ENCODE data around the gene ATRIP.

ATRIP gene

DNA sequence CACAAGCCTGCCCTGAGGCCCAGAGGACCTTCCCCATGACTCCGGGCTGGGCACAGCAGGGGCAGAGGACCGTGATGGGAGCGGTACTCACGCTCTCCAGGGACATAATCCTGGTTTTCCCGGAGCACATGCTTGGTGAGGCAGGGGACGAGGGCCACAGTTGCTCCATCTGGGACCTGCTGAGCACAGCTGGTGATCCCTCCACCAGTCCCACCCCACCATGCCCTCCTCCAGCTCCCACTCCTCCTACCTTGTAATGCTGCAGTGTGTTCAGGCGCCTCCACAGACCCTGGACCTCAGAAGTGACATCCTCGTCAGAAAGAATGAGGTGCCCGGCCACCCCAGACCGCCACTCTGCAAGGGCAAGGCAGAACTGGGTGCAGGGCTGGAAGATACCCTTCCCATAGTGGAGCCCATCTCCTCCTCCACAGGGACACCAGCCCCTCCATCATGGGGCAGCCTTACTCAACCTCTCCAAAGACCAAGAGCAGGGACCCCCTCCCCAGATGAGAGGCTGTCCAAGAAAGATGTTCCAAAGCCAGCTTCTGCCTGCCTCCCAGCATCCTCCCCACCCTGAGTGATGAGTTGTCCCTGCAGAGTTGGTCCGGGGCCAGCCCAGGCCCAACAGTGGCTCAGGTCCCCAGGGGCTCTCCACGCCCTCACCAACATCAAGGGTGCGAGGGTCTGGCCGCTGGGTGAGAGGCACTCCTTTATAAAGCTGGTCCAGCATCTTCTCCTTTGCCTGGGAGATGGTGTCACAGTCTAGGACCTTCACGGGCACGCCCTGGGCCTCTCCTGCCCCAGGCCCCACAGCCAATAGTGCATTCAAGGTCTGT lies 36.1 kb upstream of the ATRIP start:
- DNase-seq, result no peak

- DNase-seq, result no peak
Observed at GRCh38 chr3:48411041-48411588, 35.4 kb upstream of the ATRIP start.

- DNase-seq, result no peak
Observed at GRCh38 chr3:48411606-48412374, 34.7 kb upstream of the ATRIP start.

DNA sequence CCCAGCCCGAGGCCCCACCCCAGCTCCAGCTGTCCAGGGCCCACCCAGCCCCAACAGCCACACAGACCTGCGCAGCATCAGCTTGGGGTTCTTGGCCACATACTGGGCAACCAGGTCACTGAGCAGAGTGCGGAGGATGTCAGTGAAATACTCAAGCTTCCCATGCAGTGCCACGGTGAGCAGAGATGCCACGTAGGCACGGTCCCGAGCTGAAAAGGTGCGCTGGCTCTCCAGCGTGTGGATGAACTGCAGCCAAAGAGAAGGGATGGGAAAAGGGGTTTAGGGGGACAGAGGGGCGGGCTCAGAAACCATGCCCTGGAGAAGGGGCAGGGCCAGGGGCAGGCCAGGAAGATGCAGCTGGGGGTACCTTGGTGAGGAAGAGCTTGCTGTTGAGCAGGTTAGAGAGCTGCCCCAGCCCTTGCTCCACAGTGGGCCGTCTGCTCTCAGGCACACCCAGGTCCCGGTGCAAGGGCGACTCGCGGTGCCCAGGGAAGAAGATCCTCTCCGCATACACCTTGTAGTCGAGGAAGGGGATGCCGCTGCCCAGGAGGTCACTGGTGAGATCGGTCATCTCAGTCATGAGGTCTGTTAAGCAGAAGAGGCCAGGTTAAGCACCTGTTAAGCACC lies 34.0 kb upstream of the ATRIP start:
- no peak for DNase-seq

DNA sequence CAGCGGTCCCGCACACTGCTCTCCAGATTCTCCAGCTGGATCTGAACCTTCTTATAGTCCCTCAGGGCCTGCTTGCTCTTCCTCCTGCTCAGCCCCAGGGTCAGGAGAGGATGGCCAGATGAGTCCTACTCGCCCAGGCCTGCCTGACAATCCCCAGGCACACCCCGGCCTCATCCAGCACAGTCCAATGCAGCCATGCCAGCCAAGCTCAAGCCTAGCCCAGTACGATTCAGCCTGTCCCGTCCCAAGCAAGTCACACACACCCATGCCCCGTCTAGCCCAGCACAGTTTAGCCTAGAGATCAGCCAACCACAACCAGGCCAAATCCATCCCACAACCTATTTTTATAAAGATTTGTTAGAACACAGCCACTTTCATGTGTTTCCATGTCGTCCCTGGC lies 33.5 kb upstream of the ATRIP start:
- no peak for DNase-seq

GRCh38 chr3:48413611-48414010 lies 32.9 kb upstream of the ATRIP start:
- no peak for DNase-seq

DNA sequence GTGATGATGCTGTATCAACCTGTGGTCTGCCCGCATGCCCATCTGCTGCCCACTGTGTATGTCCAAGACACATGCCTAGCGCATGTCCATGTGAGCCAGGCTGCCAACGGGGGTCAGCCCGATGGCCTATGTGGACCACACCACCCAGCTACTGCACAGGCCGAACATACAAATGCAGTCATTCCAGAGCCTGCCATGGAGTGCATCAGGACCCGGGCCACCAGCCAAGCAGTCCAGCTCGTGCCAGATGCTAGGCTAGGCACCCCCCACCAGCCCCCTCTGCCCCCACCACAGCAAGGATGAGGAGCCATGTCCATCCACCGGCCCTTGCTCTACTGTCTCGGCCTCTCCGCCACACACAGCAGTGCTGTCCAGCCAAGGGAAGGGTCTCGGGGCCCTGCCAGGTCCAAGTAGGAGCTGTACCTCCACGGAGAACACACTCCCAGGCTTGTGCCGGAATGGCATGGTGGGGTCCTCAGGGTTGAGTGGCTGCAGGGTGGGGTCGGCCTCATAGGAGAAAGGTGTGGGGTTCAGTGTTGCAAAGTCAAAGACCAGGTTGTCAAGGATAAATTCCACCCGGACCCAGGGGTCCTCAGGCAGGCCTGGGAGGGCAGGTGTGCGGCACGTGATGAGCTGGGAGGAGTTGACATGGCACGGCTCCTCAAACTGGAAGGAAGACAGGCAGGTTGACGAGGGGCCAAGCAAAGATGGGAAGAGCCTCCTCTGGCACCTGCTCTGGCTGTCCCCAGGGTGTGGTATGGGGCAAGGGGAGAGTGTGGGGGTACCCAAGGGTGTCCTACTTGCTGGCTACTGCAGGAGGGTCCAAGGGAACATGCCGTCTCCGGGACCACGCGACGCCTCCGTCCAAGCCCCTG lies 31.9 kb upstream of the ATRIP start:
- DNase-seq, result no peak

DNA sequence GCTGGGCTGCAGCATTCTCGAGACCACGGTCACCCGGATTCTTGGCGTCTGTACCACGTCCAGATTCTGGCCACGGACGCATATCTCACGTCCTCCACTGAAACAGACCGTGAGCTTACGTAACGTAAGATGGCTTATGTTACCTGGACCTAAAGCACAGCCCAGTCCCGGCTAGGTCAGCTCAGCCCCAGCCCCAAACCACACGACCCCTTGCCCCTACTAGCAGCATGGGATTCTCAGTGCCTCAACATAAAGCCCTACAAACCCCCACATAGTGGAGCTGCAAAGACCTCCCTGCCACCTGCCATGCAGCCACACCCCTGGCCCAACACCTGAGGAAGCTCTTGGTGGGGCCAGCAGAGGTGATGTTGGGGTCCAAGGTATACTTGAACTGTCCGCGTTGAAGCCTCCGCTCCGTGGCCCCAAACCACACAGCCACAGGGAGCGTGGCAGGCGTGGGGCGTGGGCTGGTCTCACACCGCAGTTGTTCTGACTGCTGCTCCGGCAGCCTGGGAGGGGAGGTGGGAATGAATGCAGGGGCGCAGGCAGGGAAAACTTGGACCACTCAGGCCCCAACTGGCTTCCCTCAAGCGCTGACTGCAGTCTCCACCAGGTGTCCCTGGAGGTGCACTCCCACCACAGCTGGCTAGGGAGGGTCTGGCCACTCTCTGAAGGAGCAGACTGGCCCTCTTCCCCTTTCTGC lies 31.1 kb upstream of the ATRIP start:
- DNase-seq, result no peak

GRCh38 chr3:48416091-48416505 lies 30.4 kb upstream of the ATRIP start:
- DNase-seq, result no peak

DNA sequence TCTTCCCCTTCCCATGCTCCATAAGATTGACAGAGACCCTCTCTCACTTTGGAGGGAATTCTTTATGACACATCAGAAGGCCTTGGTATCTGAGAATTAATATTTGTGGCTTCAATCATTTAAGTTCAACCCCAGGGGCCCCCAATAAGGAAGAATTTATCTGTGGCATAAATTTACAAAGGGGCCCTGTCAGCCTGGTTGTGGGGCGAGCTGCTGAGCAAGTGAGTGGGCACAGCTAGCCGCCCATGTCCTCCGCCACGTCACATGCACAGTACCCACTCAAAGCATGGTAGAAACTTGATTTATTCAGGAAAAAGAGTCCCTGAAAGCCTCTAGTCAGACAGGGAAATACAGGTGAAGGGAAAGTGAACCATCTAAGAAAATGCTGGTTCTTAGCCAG lies 30.0 kb upstream of the ATRIP start:
- DNase-seq, result no peak

GRCh38 chr3:48417529-48418108 lies 28.9 kb upstream of the ATRIP start:
- DNase-seq, result no peak

DNA sequence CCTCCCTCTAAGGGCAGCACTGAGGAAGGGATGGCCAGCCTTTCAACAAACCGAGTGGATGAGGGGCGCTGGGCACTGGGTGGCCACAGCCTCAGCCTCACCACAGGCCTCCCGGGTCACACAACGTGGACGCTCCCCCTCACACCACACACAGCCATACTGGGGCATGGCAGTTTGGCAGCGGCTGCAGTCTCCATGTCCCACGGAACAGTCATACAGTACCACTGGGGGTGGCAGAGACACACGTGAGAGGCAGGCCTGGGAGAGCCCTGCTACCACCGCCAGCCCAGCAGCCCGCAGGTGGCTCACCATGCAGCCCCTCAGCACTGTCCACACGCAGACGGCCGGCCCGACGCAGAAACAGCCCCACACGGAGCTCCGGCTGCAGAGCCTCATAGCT lies 28.4 kb upstream of the ATRIP start:
- no peak for DNase-seq

- DNase-seq, result no peak
Observed at GRCh38 chr3:48418651-48419050, 27.9 kb upstream of the ATRIP start.

GRCh38 chr3:48419149-48419548 lies 27.4 kb upstream of the ATRIP start:
- no peak for DNase-seq

- no peak for DNase-seq
Observed at GRCh38 chr3:48419597-48419996, 26.9 kb upstream of the ATRIP start.

GRCh38 chr3:48420561-48420960 lies 26.0 kb upstream of the ATRIP start:
- DNase-seq, result no peak

DNA sequence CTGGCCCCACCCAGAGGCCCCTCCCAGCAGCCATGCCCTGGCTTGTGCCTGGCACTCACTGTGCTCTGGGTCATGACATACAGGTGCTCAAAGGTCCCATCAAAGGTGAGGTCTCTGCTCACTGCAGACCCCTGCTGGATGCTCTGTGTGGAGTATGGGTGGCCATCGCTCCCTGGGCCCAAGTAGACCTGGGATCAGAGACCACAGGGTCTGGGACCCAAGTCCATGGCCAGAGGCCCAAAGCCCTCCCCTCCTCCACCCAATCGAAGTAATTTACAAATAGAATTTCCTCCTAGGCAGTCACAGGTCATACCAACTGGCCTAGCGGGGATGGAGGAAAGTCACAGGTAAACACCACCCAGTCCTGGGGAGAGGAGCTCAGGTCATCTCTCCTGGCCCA lies 24.3 kb upstream of the ATRIP start:
- no peak for DNase-seq

DNA sequence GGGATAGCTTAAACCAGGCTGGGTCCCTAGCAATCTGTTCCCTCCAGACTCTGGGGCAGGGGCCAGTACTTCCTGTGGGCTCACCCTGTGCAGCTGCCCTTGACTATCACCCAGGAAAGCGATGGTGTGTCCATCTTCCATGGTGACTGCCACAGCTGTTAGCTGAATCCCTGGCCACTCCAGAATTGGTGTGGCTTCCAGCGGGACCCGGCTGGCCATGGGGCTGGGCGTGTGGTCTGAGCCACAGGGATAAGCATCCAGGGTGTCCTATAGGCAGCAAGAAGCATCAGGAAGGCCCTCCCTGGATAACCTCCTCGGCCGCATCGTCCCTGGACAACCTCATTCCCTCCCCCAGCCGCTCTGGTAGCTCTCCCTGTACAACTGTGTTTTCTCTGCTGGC lies 23.9 kb upstream of the ATRIP start:
- no peak for DNase-seq

GRCh38 chr3:48423241-48423882 lies 23.2 kb upstream of the ATRIP start:
- no peak for DNase-seq

DNA sequence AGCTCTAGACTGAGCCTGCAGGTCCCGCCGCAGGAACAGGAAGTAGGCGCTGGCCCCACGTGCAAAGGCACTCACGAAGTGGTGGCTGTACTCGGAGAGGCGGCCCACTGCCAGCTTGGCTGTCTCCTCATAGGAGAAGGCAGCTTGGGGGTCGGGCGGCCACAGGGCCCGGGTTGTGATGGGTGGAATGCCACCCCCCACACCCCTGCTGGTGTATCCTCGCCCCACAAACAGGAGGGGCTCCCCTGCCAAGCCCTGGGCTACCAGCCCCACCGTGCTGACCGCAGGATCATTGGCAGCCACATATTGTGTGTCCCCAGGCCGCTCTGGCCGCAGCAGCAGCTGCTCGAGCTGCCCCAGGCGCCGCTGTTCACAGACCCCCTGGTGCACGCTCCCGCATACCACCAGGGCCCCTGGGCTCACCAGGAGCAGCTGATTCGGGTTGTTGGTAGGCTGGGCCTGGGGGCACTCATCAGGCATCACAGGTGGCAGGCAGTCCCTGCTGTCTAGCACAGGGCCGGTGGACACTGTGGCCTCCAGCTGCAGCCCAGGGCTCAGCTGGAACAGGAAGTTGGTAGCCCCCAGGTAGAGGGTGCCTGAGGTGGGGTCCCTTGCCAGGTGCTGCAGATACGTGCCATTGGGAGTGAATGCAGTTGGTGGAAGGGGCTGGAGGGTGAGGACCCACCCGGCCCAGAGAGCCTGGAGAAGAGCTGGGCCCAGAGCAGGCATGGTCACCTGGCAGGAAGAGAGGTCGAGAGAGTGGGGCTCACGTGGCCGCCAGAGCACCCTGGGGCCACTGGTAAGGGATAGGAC lies 22.4 kb upstream of the ATRIP start:
- no peak for DNase-seq
